Raji (cell line): ENCODE measurements around the gene GPRC5D.

Experiments used
- POLR2A ChIP-seq: IDR thresholded peaks from 2 replicates; pipeline ENCODE4 v1.6.1; 2011; ENCODE audit warnings: low read depth, low read length, control low read depth; ENCODE audit not compliant: insufficient read depth

The GPRC5D gene

DNA sequence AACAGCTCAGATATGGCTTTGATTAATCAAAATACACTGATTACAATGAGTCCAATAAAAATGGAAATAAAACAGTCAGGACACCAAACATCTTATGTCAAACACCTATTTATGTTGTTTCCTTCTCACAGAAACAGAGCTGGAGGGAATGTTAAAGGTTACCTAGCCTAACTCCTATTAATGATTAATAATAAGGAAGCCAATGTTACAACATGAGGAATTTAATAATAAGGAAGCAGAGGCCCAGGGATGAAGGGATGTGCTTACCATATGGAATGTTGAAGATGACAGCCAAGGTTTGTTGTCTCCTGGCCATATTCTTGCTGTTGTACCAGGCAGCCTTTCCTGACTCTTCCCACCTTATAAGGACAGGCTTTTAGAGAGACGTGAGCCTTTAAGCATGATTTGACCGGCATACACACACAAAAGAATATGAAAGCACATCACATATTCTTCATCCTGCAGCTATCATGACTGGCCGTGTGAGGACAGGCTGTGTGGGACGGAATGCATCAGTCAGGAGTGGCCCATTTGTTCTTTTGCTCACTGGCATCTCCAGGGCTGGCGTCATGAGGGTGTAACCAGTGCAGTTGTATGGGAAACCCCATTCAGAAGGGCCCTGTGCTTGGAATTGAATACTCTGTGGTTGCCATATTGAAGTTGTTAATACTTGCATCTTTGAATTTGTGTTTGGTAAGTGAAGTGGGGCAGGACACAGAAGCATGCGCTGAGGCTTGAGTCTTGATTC is 3.1 kb upstream of the GPRC5D start:
- no peak for TF ChIP-seq POLR2A

DNA sequence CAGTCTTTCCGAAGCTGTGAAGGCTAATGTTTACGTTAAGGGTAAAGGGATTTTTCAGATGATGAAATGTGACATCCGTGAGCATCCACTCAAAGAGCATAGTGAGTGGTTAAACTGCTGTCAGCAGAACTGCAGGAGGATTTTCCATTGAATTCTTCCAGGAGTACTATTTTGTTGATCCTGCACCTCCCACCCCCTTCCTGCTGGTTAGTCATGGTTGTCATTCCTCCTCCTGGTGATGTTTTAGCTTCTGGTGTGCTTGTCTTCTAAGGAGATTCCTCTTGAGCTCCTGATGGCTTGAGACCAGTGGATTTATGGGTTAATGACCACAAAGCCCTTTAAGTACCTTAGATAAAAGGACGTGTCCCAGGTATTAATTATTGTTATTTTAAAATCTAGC is 2.4 kb upstream of the GPRC5D start:
- TF ChIP-seq POLR2A: no peak

DNA sequence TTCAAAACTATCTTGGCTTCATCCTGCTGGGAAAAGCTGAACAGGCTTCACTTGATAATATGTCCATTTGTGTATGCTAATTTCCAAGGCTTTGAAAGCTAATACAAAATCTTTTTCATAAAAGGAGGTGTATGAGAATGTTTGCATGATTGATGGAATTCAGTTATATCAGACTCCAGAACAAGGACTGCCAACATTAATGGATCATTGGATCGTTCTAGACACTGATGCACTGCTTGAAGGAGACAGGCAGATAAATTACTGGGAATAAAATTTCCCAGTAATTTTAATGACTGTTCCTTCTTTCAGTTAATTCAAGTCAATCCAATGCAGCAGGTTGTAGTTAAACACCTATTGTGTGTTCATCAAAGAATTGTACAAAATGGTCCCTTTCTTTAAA is 466 bp downstream of the GPRC5D start:
- TF ChIP-seq POLR2A: no peak

DNA sequence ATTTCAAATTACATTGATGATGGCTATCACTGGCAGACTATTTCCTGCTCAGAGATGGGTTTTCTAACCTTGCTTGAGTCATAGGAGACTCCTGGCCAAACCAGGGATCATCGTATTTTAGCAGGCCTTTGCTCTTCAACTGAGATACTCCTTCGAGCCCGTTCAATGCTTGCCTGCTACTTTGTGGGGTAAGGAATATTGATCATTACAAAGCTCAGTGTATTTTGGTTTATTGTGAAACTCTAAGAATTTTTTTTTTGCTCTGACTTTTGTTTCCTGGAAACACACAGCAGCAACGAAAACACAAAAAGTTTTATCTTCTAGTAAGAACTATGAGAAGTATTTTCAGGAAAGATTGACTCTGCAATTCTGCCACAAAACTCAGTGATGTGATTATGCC is 4.1 kb downstream of the GPRC5D start:
- no peak for TF ChIP-seq POLR2A

DNA sequence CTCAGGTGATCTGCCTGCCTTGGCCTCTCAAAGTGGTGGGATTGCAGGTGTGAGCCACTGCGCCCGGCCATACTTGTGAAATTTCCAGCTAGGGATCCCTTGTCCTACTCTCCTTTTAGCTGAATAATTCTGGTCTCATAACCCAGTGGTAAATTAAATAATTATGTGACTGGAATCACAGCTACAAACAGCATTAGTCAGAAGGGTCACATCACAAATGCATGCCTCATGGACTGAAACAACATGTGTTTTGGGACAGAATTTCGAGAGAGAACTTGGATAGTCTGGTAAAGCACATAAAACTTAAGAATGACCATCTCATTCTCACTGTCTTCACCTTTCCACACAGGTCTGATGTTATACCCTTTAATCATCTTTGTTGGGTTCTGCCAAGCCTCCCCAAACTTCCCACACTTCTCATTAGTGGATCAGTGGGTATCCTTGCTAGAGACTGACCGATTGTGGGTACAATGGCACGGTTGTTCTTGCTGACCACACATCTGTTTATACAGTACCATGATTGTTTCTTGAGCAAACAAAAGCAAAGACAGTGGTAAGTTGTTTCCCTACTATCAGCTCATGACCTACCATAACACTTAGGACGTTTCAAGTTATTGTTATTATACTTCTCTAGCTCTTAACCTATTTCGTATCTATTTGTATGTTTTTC is 5.1 kb downstream of the GPRC5D start:
- TF ChIP-seq POLR2A: no peak

DNA sequence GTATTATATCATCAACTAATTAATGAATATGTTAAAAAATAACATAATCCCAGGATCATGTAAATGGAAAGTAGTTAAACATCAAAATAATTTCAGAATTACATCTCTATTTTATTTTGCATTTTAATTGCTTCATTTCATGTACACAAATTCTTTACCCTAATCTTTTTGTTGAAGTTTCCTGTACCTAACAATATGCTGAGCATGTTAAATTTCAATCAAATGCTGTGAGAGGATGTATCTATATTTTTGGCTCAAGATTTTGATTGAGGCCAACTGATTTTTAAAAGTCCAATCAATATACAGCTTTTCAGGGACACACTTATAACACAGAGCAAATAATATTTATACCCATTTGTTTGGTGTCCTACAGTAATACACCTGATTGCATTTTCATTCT is 6.4 kb downstream of the GPRC5D start:
- no peak for TF ChIP-seq POLR2A

DNA sequence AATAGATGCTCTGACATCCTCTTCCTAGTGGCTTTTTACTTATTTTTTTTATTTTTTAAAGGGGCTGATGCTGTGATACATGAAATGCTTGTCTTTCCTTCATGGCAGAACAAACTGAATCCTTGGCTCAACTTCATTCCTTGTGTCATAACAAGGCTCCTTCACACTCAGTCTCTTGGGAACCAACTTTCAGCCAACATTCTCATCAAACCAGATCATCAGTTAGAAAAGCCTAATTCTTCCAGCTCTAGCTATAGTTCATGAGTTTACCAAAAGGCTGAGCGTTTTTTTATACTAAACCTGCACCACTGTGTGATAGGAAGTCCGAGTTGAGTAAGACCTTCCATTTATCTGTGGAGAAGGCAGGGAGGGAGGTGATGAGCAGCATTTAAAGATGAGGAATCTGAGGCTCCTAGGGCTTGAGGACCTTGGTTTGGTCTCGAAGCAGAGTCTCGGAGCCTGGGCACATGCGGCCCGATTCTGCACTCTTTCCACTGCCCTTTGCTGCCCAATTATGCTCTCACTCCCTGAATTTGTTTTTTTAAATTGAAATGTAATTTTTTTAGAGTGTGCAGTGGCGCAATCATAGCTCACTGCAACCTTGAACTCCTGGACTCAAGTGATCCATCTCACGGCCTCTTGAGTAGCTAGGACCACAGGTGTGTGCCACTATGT is 8.2 kb downstream of the GPRC5D start:
- TF ChIP-seq POLR2A: no peak

DNA sequence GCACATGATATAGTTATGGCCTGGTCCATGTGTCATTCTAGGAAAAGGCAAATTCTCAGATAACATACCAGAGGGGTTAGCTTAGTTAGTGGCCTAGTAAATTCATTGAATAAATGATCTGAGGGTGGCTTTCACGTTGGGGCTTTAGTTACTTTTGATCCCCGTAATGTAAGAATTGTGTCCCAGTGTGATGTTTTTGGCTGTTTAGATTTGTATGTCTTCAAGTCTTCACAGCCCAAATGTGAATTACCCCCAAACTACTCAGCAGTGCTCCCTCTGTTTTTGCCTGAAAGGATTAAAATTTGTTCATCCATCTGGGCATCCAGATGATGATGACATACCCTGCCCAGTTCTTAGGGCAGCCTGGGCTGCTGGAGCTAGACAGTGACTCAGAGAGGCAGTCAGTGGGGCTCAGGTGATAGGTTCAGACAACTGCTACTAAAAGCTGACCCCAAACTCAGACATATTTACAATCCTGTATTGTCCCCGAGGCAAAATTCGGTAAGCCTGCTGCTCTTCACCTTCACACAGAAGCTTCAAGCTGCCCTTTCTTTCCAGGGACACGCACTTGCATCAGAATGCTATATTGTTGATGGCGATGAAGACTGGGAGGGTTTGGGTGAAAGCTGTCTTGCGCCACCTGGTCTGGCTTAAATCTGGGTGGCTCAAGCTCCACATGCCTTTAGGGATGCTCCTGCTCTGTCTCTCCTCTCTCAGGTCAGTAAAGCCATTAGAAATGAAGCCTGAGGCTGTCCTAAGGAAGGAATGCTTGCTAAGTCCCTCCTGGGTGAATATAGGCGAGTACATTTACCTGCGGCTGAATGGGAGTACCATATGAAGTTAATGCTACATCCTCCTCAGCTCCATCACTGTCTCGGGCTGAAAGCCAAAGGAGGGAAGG is 10.3 kb downstream of the GPRC5D start:
- no peak for TF ChIP-seq POLR2A

DNA sequence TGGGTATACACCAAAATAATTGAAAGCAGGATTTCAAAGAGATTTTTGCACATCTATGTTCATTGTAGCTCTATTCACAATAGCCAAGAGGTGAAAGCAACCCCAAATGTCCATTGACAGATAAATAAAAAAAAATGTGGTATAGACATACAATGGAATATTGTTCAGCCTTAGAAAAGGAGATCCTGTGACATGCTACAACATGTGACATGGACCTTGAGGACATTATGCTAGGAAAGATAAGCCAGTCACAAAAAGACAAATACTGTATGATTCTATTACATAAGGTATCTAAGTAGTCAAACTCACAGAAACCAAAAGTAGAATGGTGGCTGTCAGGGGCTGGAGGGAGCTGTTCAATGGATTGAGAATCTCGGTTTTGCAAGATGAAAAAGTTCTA is 12.1 kb downstream of the GPRC5D start:
- TF ChIP-seq POLR2A: no peak

DNA sequence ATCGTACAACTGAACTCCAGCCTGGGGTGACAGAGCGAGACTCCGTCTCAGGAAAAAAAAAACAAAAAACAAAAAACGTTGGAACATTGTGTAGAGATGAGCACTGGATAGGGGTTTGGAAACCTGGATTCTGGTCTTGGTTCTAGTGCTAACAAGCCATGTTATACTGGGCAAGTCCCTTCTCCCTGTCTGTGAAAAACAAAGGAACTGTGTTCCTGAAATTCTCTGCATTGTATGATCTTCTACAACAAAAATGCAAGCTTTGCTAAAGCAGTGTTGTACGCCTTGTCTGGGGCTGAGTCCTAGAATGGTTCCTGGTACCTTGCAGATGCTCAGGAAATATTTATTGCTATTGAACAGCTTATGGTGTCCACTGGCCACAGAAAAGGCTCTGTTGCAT is 13.4 kb downstream of the GPRC5D start:
- TF ChIP-seq POLR2A: no peak

DNA sequence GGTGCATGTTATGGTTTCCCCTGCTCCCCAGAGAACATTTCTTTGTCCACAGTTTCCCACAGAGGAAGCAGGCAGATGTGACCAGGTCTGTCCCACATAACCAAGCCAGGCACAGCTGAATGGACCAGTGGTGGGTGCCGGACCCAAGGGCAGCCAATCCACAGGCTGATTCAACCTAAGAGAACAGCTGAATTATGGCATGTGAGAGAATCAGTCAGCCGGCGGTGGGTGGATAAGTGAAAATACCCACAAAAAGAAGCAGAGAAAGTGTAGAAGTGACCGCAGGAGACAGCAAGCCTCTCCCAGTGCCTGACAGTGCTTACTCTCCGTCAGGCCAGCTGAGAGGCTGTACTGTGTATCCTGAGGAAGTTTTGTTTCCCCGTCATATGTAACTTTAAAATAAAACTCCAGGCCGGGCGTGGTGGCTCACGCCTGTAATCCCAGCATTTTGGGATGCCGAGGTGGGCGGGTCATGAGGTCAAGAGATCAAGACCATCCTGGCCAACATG is 14.9 kb downstream of the GPRC5D start:
- no peak for TF ChIP-seq POLR2A

DNA sequence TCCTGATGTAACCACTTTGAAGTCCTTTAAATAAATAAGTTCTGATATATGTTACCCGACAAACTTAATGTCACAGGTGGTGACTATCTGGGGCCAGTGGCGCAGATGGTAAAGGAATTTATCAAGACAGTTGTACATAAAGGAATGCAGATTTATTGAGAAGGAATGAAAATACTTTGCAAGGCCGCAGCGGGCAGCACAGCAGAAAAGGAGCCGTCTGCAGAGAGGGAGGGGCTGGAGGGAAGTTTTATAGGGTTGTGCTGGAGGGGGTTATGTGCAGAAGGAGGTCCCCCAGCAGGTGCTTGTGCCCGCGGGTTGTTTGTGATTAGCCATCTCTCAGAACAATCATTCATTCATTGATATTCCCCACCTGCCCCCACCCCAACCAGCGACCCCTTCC is 17.4 kb downstream of the GPRC5D start:
- TF ChIP-seq POLR2A: no peak

DNA sequence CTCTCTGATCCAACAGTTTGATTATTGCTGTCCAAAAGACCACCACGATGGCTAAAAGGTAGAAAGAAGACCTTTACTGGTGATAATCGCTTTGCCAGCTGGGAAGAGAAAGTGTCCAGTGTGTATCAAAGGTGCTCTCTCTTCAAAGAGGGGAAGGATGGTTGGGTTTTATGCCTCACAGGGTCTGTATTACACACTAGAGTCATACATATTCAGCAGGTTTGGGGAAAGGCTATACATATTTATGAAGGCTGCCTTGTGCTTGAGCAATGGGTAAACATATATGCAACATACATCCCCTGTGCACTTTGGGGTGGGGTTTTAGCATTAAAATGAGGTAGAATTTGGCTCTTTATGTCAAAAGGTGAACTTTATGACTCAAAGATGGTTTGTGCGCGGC is 18.2 kb downstream of the GPRC5D start:
- no peak for TF ChIP-seq POLR2A

DNA sequence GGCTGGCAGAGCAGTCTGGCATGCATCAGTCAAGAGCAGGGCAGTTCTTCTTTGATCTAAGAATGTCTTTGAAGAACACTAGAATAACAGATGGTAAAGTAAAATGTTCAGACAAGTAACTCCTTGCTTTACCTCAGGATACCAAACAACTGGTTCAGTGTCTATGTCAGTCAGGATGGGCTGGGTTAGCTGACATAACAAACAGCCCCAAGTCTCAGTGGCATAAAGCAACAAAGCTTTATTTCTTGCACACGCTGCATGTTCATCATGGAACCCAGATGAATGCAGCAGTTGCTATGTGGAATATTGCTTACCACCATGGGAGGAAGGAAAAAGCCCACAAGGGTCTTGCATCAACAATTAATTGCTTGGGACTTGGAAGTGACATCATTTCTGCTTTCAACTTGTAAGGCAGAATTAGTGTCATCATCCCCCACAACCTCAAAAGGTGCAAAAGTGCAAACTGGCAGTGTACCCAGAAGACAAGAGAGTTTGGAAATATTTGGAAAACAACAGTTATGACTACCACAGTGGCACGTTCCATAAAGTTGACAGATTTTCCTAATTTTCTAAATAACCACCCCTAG is 21.2 kb downstream of the GPRC5D start:
- no peak for TF ChIP-seq POLR2A

DNA sequence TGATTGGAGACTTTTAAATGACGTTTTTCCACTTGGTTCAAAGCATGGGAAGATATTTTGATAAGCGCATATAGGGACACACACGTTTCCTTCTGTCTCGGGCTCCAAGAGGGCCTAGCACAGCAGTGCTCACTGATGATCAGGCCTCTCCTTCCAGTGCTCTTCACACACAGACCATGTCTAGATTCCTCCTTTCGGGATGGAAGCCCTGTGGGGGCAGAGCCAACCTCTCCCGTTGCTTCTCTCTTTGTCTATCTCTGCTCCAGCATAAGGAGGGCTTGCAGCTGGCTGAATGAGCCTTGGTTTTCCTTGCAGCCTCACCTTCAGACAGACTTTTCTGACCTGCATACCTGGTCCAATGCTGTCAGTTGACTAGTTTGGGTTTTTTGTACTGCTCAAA is 22.3 kb downstream of the GPRC5D start:
- TF ChIP-seq POLR2A: no peak
